Ishikawa (cell line): ENCODE measurements around the gene MYRIP.

Source experiments
- CREB1 ChIP-seq: IDR thresholded peaks from 2 replicates; pipeline ENCODE4 v1.6.1; 2012; ENCODE audit warnings: low read depth
- EGR1 ChIP-seq: IDR thresholded peaks from 2 replicates; pipeline ENCODE4 v1.6.1; 2012
- NFIC ChIP-seq: IDR thresholded peaks from 2 replicates; pipeline ENCODE4 v1.6.1; 2012
- RAD21 ChIP-seq: IDR thresholded peaks from 2 replicates; pipeline ENCODE4 v1.6.1; 2012; ENCODE audit warnings: low read depth
- REST ChIP-seq: IDR thresholded peaks from 2 replicates; pipeline ENCODE4 v1.6.1; 2012; ENCODE audit warnings: low read depth, mild to moderate bottlenecking
- TAF1 ChIP-seq: IDR thresholded peaks from 2 replicates; pipeline ENCODE4 v1.6.1; 2012; ENCODE audit warnings: low read depth, mild to moderate bottlenecking
- TCF12 ChIP-seq: IDR thresholded peaks from 2 replicates; pipeline ENCODE4 v1.6.1; 2012; ENCODE audit warnings: low read depth
- YY1 ChIP-seq: IDR thresholded peaks from 2 replicates; pipeline ENCODE4 v1.6.1; 2012; ENCODE audit warnings: low read depth

DNA sequence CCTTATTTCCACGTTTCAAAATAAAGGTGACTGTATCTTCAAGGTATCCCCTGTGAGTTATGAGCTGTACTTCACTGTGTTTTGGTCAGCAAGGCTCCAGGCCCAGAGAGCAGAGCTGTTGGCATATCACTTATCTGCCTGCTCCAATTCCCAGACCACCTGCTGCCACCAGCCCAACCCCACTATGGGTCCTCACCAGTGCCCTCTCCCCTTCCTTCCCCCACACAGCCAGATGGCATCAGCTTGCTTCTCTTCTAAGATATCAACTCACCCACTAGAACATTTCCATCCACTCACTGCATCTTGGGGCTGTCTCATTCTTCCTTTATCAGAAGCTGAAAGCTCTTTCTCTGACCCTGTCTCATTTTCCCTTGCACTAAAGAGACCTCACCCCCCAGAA is 363.2 kb downstream of the MYRIP start:
- no peak for TF ChIP-seq CREB1
- TF ChIP-seq TCF12: no peak
- no peak for TF ChIP-seq REST
- no peak for TF ChIP-seq TAF1
- no peak for TF ChIP-seq RAD21
- no peak for TF ChIP-seq NFIC
- no peak for TF ChIP-seq EGR1
- no peak for TF ChIP-seq YY1
